Measurements from ENCODE around the gene SPANXN2. TPM values are rescaled to one million over a fixed set of nuclear protein-coding genes. Genes with fewer than 3 reads are reported as not detected.
"Not testable (repeated sequence)": the region's sequence is repeated elsewhere in the genome, so short reads cannot be mapped to it uniquely, and the experiment has no call there.

The SPANXN2 gene, protein sequence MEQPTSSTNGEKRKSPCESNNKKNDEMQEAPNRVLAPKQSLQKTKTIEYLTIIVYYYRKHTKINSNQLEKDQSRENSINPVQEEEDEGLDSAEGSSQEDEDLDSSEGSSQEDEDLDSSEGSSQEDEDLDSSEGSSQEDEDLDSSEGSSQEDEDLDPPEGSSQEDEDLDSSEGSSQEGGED
- not detected for total RNA-seq
- long read RNA-seq, donor 1 = 0 reads
- long read RNA-seq, donor 2 = 0 reads

DNA sequence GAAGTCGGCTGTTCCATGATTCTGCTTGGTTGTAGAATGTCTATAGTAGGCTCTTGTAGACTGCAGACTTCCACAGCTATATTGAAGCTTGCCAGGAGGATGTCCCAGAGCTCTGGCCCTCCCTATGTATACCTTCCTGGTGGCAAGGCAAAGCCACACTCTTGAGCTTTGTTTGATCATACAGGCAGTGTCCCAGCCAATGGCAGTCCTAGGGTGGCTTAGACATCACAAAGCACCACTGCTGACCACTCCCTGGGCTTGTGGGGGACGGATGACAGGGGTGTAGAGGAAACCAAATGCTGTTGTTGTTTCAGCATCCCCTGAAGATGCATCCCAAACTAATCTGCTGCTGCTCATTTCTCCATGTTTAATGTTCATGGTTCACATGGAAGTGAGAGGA, at the start of gene SPANXN2:
SPANXN2 (minus strand) TSS at position 101 of the 400 bp plus-strand sequence; CDS start at position 17, 84 bp downstream.
- H3K4me1 ChIP-seq (ENCODE audit: low read depth); H3K4me3 ChIP-seq; H3K9me3 ChIP-seq; H3K36me3 ChIP-seq (ENCODE audit: low read depth); intact Hi-C loops (cut with DNase I, micrococcal nuclease); DNase-seq; ATAC-seq: not testable (repeated sequence)

DNA sequence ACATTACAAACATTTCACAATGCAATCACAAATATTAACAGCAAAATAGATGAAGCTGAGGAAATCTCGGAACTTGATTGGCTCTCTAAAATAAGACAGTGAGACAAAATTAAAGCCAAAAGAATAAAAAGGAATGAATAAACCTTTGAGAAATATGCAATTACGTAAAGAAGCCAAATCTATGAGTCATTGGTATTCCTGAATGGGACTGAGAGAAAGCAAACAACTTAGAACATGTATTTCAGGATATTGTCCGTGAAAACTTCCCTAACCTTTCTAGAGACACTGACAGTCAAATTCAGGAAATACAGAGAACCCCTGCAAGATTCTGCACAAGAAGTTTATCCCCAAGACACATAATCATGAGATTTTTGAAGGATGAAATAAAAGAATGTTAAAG, 48.4 kb upstream of the SPANXN2 start:
- no peak for ATAC-seq
- Histone ChIP-seq H3K9me3 (no peaks in the 10 kb centered on the region), H3K4me3 (no peak overlapping the region), H3K4me1 (ENCODE audit: low read depth) (no peaks in the 10 kb centered on the region), H3K36me3 (ENCODE audit: low read depth) (no peaks in the 10 kb centered on the region)
- intact Hi-C loops (cut with DNase I, micrococcal nuclease) = no loop called here
- DNase-seq = no peak
- TF ChIP-seq, protein P1, sequence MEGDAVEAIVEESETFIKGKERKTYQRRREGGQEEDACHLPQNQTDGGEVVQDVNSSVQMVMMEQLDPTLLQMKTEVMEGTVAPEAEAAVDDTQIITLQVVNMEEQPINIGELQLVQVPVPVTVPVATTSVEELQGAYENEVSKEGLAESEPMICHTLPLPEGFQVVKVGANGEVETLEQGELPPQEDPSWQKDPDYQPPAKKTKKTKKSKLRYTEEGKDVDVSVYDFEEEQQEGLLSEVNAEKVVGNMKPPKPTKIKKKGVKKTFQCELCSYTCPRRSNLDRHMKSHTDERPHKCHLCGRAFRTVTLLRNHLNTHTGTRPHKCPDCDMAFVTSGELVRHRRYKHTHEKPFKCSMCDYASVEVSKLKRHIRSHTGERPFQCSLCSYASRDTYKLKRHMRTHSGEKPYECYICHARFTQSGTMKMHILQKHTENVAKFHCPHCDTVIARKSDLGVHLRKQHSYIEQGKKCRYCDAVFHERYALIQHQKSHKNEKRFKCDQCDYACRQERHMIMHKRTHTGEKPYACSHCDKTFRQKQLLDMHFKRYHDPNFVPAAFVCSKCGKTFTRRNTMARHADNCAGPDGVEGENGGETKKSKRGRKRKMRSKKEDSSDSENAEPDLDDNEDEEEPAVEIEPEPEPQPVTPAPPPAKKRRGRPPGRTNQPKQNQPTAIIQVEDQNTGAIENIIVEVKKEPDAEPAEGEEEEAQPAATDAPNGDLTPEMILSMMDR (IDR thresholded peaks at IDR 0.05) = no peak

DNA sequence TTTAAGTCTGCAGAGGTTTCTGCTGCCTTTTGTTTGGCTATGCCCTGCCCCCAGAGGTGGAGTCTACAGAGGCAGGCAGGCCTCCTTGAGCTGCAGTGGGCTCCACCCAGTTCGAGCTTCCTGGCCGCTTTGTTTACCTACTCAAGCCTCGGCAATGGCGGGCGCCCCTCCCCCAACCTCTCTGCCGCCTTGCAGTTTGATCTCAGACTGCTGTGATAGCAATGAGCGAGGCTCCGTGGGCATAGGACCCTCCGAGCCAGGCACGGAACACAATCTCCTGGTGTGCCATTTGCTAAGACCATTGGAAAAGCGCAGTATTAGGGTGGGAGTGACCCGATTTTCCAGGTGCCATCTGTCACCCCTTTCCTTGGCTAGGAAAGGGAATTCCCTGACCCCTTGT, 47.2 kb upstream of the SPANXN2 start:
- DNase-seq; H3K4me1 ChIP-seq (ENCODE audit: low read depth); ATAC-seq; intact Hi-C loops (cut with DNase I, micrococcal nuclease); H3K4me3 ChIP-seq; H3K9me3 ChIP-seq; H3K36me3 ChIP-seq (ENCODE audit: low read depth): not testable (repeated sequence)

DNA sequence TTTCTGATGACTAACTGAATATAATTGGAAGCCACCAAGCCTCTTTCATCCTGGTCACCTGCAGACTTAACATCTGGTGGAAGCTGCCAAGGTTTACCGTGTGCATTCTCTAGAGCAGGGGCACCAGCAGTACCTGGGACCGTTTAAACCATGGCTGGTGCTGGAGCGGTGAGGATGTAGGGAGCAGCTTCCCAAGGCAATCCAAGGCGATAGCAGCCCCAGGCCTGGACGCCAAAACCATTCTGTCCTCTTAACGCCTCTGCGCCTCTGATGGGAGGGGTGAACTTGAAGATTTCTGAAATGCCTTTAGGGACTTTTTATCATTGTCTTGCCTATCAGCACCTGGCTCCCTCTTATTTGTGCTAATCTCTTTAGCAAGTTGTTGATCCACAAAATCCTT, 37.3 kb upstream of the SPANXN2 start:
- intact Hi-C loops (cut with DNase I, micrococcal nuclease) = no loop called here
- H3K36me3 ChIP-seq (ENCODE audit: low read depth) = no peaks in the 10 kb centered on the region
- no peaks in the 10 kb centered on the region for H3K4me1 ChIP-seq (ENCODE audit: low read depth)
- no peak overlapping the region for H3K4me3 ChIP-seq
- no peak for ATAC-seq
- no peaks in the 10 kb centered on the region for H3K9me3 ChIP-seq
- no peak for DNase-seq
- TF ChIP-seq, protein P1 (IDR thresholded peaks at IDR 0.05) = no peak

DNA sequence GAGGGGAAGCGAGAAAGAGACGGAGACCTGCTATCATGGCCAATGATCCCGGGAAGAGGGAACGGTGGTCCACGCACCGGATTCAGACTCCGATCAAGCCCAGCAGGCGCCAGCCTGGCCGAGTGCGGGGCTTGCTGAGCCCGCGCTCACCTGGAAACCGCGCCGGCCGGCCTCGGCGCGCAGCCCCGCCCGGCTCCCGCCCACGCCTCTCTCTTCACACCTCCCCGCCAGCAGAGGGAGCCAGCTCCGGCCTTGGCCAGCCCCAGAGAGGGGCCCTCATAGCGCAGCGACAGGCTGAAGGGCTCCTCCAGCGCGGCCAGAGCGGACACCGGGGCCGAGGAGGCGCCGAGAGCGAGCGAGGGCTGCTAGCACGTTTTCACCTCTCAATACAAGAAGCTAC, 36.8 kb upstream of the SPANXN2 start:
- DNase-seq (no peak), ATAC-seq (no peak)
- no peaks in the 10 kb centered on the region for H3K36me3 ChIP-seq (ENCODE audit: low read depth)
- no peaks in the 10 kb centered on the region for H3K9me3 ChIP-seq
- intact Hi-C loops (cut with DNase I, micrococcal nuclease) = no loop called here
- TF ChIP-seq, protein P1 (IDR thresholded peaks at IDR 0.05) = no peak
- H3K4me1 ChIP-seq (ENCODE audit: low read depth) = no peaks in the 10 kb centered on the region
- no peak overlapping the region for H3K4me3 ChIP-seq

DNA sequence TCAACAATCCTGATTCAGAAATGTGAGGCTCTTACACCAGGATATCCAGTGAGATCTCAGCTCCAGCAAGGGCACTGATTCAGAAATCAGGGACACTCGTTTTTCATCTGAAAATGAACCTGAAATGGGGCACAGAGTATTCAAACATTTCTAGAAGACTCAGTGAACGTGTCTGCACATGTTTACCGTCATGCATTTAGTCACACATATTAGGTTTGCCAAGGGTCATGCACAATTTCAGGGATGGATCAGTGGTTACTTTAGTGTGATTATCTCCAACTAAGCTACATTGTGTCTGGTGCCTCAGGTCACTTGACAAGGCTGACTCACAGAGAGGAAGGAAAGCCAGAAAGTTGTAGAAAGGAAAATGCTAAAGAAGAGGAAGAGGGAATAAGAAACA, 33.6 kb upstream of the SPANXN2 start:
- TF ChIP-seq, protein P1 (IDR thresholded peaks at IDR 0.05) = no peak
- Histone ChIP-seq H3K9me3 (no peaks in the 10 kb centered on the region), H3K36me3 (ENCODE audit: low read depth) (no peaks in the 10 kb centered on the region), H3K4me3 (no peak overlapping the region), H3K4me1 (ENCODE audit: low read depth) (no peaks in the 10 kb centered on the region)
- no peak for ATAC-seq
- intact Hi-C loops (cut with DNase I, micrococcal nuclease) = no loop called here
- no peak for DNase-seq

DNA sequence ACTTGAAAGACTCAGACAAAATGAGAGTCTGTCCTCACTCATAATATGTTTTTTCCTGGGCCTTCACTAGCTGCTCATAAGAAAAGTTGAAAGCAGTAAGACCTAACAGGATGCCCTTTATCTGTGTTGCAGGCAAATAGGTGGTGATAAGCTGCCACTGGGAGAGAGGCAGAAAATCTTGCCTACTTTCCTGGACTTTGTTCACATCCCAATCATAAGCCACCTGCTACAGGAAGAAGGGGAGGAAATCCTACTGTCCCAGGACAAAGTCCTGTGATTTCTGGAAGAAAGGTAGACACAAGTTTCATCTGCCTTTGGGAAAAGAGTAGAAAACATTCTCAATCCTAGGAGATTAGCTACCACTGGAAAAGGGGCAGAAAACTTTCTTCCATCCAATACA, 13.3 kb upstream of the SPANXN2 start:
- ATAC-seq (no peak), DNase-seq (no peak)
- intact Hi-C loops (cut with DNase I, micrococcal nuclease) = no loop called here
- Histone ChIP-seq H3K4me1 (ENCODE audit: low read depth) (no peaks in the 10 kb centered on the region), H3K36me3 (ENCODE audit: low read depth) (no peaks in the 10 kb centered on the region), H3K9me3 (no peaks in the 10 kb centered on the region), H3K4me3 (no peak overlapping the region)
- TF ChIP-seq, protein P1 (IDR thresholded peaks at IDR 0.05) = no peak

Data from mucosa of descending colon (tissue), 3 donors.